NCI-H2171 treated with DMSO at 0.1 percent for 48 hours (cell line): ENCODE results near the gene KPRP.
A peak's percentile ranks its signal among the peaks of the same experiment; 100 is the strongest.

Source experiments
- DNase-seq: peaks from one replicate; lab custom pipeline; 2025; lab: John Stamatoyannopoulos, UW

KPRP gene, protein sequence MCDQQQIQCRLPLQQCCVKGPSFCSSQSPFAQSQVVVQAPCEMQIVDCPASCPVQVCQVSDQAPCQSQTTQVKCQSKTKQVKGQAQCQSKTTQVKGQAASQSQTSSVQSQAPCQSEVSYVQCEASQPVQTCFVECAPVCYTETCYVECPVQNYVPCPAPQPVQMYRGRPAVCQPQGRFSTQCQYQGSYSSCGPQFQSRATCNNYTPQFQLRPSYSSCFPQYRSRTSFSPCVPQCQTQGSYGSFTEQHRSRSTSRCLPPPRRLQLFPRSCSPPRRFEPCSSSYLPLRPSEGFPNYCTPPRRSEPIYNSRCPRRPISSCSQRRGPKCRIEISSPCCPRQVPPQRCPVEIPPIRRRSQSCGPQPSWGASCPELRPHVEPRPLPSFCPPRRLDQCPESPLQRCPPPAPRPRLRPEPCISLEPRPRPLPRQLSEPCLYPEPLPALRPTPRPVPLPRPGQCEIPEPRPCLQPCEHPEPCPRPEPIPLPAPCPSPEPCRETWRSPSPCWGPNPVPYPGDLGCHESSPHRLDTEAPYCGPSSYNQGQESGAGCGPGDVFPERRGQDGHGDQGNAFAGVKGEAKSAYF

GRCh38 chr1:152757747-152758146 lies at the start of gene KPRP:
Gene KPRP (plus strand): TSS chr1:152758025. CDS start chr1:152759589, 1,564 bp downstream.
- no peak for DNase-seq

DNA sequence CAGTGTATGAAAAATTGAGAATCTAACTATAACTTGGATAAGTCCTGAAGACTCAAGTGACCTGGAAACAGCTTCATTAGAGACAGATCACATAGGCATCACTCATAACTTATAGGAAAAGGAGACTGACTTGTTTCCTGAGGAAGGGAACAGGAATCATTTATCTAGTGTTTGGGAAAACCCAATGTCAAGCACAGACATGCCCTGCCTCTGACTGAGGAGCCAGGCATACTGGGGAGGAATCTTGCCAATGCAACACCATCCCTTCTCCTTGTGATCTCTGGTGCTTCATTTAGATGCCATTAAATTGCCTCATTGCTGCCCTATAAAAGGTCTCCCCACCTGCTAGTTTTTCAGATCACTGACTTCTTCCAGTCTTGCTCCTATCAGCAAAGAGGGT lies 39.6 kb upstream of the KPRP start:
- no peak for DNase-seq

DNA sequence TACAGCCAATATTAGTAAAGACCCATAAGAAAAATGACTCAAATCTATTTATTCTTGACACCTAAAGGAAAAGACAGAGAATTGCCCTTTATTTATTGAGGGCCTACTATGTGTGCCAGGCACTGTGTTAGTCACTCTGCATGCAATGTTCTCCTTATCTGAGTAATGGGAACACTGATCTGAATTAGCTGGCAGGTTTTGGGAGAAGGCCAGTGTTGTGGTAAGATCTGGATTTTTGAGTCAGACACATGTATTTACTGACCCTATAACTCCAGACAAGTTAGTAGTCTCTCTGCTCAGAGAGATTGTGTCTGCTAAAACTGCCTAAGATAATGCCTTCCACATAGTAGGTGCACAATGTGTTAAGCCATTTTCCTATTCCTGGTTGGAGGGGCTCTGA lies 32.6 kb upstream of the KPRP start:
- DNase-seq = no peak

DNA sequence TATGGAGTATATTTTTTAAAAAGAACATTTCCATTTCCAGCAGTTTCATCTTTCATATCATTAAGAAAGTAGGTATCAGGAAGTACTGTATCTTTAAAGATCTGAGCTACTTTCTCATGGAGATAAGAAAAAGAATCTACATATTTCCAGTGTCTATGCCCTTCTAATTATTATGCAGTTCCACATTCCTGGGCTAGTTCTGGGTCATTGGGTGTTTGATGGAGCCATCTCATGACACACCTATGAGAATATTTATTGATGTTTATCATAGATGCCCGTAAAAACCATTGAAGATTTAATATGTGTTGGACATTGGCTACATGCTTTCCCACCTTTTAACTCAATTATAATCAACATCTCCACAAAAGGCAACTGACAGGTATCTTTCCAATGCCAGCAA lies 28.8 kb upstream of the KPRP start:
- DNase-seq = no peak

DNA sequence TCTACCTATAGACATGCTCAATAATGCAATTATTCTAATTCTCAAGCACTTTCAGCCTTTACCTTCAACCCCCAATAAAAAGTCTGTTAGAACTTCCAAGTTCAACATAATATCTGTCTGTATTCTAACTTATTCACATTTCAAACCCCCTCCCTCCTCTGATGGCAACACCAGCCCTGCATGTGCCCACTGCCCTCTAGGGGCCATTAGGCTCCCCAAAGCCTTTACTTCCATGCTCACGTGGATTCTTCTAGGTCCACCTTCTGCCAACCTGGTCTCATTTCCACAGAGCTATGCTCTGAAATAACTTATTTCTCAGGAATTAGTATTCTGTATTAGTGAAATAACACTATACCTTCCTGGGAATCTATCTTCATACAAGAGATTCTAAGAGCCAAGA lies 22.2 kb upstream of the KPRP start:
- no peak for DNase-seq

GRCh38 chr1:152737997-152738396 lies 19.8 kb upstream of the KPRP start:
- DNase-seq = no peak

- no peak for DNase-seq
Measured at GRCh38 chr1:152739841-152740240, 18.0 kb upstream of the KPRP start.

GRCh38 chr1:152741656-152742055 lies 16.2 kb upstream of the KPRP start:
- DNase-seq = no peak

- no peak for DNase-seq
Measured at GRCh38 chr1:152743371-152744145, 14.3 kb upstream of the KPRP start.

GRCh38 chr1:152745289-152745704 lies 12.5 kb upstream of the KPRP start:
- peak; percentile 3 for DNase-seq

GRCh38 chr1:152745765-152746444 lies 11.9 kb upstream of the KPRP start:
- DNase-seq = no peak

DNA sequence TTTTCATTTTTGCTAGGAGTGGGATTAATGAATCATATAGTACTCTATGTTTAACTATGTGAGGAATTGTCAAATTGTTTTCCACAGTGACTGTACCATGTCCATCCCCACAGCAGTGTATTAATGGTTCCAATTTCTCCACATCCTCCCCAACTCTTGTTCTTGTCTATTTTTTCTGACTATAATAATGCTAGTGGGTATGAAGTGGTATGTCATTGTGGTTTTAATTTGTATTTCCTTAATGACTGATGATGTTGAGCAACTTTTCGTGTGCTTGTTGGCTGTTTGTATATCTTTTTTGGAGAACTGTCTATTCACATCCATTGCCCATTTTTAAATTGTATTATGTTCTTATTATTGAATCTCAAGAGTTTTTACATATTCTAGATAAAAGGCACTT lies 10.0 kb upstream of the KPRP start:
- no peak for DNase-seq

- DNase-seq = no peak
Measured at GRCh38 chr1:152752225-152752624, 5.6 kb upstream of the KPRP start.

DNA sequence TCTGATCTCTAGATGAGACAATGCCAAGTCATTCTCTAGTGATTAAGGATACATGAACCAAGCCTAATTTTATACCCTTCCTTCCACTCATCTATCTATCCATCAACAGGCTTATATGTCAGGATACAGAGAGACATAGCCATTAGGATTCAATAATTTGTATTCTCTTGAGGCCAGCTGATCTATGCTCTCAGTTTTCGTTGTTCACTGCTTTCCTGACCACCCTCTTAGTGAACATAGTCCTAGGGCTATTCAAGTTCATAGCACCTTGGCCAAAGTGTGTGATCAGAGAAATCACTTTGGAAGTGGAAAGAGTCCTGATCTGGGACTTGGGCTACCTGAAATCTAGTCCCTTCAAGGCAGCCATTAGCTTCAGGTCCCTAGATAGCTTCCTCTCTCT lies 4.2 kb upstream of the KPRP start:
- no peak for DNase-seq

GRCh38 chr1:152756872-152757271 lies 953 bp upstream of the KPRP start:
- no peak for DNase-seq

DNA sequence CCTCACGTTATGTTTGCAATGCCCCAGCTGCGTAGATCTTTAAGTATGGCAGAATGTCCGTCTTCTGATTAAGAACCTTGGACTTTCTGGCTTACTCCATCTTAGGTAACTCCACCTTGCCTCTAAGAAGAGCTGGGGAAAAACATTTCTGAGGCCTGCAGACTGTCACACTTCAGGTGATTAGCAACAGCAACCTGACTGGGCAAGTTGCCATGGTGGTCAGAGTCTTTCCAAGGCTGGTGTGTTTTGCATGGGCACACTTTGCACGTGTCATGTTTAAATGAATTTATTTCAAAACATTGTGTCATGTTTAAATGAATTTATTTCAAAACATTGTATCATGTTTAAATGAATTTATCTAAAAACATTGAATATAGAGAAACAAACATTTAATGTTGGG lies 811 bp downstream of the KPRP start:
- no peak for DNase-seq

GRCh38 chr1:152759453-152760173 lies 1.8 kb downstream of the KPRP start:
- no peak for DNase-seq

- DNase-seq = no peak
Measured at GRCh38 chr1:152760551-152761190, 2.8 kb downstream of the KPRP start.

DNA sequence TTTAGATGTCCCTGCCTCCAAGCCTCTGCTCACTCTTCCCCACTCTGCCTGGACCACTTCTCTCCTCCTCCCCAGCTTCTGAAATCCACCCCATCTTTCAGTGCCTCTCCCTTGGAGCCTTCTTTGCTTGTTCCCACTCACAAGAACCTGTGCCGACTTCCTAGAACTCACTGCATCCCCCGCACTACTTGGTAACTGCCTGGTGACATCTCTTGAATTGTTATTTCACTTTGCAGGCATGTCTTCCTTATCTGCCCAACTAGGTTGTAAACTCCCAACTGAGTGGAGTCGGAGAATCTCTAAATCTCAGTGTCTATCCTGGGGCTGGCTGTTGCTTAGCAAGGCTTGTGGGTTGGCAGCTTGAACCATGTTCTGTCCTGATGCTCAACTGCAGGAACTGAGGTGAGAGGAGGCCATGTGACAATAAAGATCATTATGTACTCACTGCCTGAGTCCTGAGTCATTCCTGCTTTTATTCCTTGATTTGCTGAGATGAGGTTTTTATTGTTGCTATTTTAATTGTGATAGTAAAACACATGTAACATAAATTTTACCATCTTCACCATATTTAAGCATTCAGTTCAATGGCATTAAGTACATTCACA lies 3.9 kb downstream of the KPRP start:
- no peak for DNase-seq

- DNase-seq = no peak
Measured at GRCh38 chr1:152768847-152769533, 11.2 kb downstream of the KPRP start.
